GM12872 (cell line): ENCODE data around the gene BNIP5.
A peak's percentile ranks its signal among the peaks of the same experiment; 100 is the strongest.

ENCODE experiments used
- CTCF ChIP-seq: IDR thresholded peaks from 3 replicates; pipeline ENCODE4 v1.5.1; 2011; ENCODE audit warnings: low read depth, mild to moderate bottlenecking, low read length, moderate library complexity; ENCODE audit not compliant: insufficient read depth

Gene BNIP5

GRCh38 chr6:36306375-36306774, 30.3 kb downstream of the BNIP5 start:
- TF ChIP-seq CTCF: no peak

GRCh38 chr6:36305885-36306284, 30.8 kb downstream of the BNIP5 start:
- no peak for TF ChIP-seq CTCF

- TF ChIP-seq CTCF: peak; percentile 97
Measured at GRCh38 chr6:36302227-36302976, 34.3 kb downstream of the BNIP5 start.

- no peak for TF ChIP-seq CTCF
Measured at GRCh38 chr6:36301781-36302180, 34.9 kb downstream of the BNIP5 start.

GRCh38 chr6:36301085-36301658, 35.5 kb downstream of the BNIP5 start:
- no peak for TF ChIP-seq CTCF

- TF ChIP-seq CTCF: no peak
Measured at GRCh38 chr6:36298027-36298426, 38.7 kb downstream of the BNIP5 start.

GRCh38 chr6:36297511-36297910, 39.2 kb downstream of the BNIP5 start:
- TF ChIP-seq CTCF: no peak
